Stimulated activated CD4-positive, alpha-beta T cell treated with anti-CD3 and anti-CD28 coated beads, TNF-alpha, amount 100 ng/mL, for 4 hours (primary cell): ENCODE measurements around the gene GNG2.

Source experiments
- DNase-seq, 3 experiments: peaks; one replicate each; pipeline ENCODE4 v3.0.0-alpha.2; 2020; ENCODE audit warnings: low read depth in 3 of 3

GNG2 gene

DNA sequence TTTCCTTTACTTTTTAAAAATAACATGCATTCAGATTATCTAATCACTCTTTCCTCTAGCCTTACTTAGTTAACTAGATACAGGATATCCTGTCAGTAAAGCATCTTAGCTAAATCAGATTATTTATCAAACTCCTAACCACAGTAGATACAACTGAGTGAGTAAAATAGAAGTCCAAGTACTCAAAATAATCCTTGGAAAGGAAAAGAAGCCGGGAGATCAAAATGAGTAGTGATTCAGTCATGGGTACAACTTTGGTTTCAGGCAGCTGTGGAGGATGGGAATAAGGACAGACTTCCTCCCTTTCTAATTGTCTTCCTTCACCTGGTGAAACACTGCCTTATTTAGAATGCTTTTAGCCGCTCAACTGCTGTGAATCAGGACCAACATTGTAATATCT is 29.4 kb downstream of the GNG2 start:
- no peak for DNase-seq

DNA sequence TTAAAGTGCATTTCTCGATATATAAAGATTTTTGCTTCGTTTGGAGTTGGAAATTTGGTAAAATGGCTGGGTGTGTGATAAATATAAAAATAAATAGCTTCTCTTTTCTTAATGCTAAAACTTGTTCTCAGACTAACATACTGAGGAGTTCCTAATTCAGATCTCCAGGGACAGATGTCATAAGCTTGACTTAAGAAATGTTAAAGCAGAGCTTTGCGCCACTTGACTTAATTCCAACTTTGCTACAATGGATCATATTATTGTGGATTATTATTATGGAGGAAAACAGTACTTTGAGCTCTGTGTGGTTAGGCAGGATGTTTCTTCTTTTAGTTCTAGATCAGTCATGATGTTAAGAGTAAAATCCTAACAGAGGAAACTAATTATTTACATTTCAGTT is 33.8 kb downstream of the GNG2 start:
- no peak for DNase-seq

DNA sequence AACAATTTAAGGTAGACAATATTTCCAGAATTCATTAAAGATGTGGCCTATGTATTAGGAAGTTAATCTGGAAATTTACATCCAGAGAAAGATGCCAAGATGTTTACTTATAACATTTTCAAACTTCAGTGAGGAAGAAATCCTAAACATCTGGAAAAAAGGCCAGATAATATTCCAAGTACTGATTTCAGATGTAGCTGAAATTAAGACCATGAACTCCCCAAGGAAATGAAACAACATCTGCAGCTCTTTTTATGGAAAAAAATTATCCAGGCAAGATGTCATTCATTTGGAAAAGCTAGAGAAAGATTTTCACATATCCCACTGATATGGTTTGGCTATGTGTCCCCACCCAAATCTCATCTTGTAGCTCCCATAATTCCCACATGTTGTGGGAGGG is 35.0 kb downstream of the GNG2 start:
- no peak for DNase-seq

DNA sequence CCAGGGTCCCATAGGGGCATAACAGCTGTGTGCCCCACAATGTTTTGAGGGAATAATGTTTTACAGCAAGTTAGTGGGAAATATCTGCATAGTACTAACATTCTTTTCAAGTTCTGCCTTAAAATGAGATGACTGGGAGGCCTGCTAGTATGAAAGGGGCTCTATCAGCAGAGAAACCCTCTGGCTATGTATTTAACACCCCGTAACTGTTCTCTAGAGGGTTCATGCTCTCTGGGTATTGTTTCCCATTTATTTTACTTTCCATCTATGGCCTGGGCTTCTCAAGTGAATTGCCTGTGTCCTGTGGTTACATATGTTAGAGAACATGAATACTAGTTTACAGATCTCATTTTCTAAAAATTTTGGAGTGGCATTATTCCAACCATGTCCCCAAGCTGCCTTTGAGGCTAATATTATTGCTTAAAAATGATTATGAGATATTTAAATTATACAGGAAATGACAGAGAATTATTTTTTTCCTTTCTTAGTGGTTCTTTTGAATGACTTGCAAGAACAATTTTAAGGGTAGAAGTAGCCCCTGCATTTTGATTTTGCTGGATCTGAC is 37.5 kb downstream of the GNG2 start:
- DNase-seq, result no peak

DNA sequence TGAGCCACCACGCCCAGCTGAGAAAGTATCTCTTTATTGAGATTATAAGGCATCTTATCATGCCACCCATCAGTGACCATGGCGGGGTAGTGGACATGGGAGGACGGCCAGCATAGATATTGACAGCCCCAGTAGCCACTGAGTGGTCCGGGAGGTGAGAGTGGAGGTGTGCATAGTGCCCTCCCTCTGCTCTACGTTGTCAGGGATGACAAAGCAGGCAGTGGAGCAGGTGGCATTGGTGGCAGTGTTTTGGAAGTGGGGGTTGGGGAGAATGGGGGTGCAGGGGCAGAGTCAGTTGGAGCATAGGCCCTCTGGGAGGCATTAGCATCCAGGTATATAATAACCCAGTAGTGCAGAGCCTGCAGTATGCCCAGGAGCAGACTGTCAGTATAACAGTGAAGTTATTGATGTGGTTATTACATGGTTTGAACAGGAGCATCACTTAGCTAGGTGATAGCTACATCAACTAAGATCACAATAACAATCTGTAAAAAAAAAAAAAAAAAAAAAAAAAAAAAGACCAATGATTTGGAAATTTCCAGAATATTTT is 41.1 kb downstream of the GNG2 start:
- no peak for DNase-seq

DNA sequence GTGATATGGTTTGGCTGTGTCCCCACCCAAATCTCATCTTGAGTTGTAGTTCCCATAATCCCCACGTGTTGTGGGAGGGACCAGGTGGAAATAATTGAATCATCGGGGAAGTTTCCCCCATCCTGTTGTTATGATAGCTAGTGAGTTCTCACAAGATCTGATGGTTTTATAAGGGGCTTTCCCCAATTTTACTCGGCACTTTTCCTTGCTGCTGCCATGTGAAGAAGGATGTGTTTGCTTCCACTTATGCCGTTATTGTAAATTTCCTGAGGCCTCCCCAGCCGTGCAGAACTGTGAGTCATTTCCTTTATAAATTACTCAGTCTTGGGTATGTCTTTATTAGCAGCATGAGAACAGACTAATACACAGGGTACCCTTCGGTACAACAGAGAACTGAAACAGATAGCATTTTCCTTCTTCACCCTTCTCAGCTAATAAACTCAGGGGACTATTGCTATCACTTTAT is 45.3 kb downstream of the GNG2 start:
- peak in 2 of 3 experiments; percentile 38 to 50 for DNase-seq

DNA sequence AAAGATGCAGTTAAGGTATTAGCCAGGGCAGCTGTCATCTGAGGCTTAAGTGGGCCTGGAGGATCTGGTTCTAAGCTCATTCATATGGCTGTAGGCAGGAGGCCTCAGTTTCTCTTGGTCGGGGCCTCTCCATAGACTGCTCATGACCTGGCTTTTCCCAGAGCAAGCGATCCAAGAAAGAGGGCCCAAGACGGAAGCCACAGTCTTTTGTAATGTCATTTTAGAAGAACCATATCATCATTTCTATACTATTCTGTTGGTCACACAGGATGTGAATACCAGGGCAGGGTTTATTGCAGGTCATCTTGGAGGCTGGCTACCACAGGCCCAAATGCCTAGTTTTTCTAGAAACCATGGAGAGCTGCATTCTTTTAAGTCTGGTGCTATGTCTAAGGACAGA is 47.7 kb downstream of the GNG2 start:
- DNase-seq, result no peak

DNA sequence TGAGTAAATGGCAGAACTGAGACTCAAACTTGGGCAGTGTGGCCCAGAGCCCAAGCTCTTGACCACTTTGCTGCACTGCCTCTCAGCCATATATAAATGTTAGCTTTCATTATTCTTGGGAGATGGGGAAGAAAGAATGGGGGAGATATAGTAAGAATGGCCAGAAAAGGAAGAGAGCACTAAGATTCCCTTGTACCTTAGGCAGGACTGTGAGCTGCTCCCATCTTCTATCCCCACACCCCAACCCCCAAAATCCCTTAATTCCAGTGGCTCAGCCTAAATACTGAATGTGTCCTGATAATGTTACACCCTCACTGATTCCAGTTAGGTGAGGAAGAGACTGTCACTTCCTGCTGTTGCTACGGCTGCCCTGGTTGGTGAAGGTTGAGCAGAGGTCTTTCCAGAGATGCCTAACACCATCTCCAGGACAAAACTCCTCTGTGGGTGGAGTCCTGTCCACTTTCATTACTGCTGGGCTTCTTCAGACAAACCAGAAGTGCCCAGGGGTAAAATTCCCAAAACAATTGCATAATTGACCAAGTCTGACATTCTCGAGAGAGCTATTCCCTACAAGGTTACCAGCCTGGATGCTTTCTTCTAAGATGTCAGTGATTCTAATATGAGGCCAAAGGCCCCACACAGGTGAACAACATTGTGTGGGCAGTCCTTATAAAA is 51.8 kb downstream of the GNG2 start:
- DNase-seq, result no peak

DNA sequence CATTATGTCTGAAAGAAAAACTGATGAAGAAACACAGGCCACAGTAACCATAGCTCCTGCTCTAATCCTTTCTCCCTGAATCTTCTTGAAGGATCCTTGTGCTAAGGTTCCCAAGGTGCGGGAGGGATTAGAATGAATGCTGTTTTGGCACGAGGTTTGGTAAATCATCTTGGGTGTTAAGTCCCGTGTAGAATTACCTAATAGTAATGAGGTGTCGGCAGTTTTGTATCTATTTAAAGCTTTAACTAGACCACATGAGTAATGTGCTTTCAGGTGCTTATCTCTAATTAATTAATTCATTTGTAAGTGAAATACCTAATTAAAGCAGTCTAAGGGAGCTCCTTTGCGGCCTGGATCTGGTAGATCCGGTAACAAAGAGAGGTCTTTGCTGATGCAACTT is 53.9 kb downstream of the GNG2 start:
- DNase-seq, result no peak

DNA sequence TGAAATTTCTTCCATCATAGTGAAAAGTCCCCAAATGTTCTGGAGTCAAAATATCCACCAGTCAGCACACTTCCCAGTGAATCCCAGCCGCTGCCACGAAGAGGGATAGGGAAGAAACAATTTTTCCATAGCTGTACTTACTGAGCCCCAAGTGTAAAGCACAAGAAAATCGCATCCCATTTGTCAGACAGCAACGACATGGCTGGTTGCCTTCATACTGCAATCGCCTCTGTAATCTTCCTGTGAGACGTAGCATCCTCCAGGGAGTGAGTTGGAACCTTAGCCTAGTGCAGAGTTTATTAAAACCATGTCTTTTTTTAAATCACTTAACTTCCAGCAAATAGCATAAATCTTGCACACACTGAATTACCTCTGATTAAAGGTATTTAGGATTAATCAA is 56.8 kb downstream of the GNG2 start:
- DNase-seq, result no peak

DNA sequence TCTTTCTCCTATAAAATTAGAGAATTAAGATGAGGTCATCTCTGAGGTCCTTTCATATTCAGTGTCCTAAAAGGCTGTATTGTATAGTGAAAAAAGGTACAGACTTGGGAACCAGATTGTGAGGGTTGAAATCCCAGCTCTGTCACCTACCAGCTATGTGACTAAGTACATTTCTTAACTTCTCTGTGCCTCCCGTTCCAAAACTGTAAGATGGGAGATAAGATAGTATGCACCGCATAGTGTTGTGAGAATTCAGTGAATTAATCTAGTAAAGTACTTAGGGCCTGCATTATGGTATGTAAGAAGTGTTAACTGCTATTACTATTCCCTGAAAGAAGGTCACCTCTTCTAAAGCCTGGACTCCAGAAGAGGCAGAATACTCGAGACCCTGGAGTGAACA is 60.6 kb downstream of the GNG2 start:
- no peak for DNase-seq

DNA sequence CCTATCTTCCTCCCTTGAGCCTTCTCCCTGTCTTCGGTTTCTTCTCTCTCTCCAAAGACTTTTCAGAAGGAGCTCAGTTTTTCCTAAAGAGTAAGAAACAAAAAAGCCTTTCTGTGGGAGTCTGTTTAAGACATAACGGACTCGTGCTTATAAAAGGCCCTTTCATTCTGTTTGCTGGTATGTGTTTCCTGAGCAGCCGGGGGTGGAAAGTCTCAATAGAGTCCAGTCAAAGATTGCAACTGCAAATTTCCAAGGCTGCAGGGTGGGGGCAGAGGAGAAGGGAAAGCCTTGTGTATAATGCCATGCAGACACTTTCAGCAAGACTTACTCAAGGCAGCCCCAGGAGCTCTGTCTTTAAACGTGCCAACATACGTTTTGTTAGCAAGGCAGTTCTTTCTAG is 62.2 kb downstream of the GNG2 start:
- no peak for DNase-seq

DNA sequence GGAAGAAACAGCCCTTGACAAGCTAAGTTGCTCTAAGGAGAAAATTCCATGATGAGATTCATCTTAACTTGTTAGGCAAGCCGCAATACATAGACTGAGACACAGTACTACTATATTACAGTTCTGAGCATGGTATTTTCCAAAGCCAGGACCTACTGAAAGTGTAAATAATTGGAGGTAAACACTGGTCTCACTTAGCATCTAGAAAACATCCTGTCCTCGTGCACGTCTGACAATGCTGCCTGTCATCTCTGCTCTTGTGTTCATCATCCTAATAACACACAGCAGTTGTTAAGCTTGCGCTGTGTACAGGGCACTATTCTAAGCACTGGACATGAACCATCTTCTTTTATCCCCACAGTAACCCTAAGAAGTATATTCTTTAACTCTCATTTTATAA is 64.2 kb downstream of the GNG2 start:
- DNase-seq, result no peak

DNA sequence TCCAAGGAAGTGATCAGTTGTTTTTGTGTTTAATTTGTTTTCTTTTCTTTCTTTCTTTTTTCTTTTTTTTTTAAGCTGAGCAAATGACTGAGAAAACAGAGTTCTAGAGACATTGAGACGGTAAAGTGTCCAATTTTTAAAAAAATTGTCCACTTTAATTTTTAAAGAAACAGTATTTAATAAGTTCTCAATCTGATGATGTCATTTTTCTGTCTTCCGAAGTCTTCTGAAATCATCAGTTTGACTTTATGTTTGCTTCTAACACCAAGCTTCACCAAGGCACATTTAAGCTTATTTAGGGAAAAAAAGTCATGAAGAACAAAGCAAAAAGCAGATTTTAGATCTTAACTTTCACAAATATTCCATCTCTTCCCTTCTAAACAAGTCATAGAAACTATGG is 65.6 kb downstream of the GNG2 start:
- DNase-seq, result no peak

DNA sequence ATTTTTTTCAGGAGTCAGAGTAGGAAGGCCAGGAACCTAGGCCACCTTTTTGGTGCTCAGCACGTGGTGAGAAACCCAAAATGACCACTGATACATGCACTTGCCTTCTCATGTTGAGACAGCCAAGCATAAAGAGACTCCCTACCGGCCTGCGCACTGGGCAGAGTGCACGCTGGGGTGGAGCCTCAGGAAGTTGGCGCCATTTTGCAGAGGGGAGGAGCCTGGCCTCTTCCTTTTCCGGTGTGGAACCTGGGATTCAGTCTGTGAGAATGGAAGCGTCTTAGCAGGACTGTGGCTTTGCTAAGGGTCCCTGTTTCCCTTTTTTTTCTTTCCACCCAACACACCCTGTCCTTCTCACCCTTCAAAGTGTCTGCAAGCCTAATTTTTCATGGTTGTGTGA is 66.0 kb downstream of the GNG2 start:
- no peak for DNase-seq

DNA sequence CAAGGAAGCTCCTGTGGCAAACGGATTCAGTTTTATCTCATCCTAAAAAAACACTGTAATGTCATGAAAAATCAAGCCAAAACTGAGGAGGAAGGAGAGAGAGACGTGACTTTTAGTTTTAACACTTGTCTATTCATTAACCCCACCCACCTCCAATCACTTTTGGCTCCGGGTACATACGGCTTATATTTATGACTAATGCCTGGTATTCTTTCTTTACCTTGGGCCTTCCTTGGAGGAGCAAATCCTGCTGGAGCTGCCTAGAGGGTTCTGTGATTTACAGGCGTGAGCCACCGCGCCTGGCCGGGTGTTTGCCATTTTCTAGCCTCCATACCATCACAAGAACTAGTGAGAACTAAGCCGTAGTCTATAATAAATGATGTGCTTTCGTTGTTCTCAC is 68.2 kb downstream of the GNG2 start:
- DNase-seq, result no peak

DNA sequence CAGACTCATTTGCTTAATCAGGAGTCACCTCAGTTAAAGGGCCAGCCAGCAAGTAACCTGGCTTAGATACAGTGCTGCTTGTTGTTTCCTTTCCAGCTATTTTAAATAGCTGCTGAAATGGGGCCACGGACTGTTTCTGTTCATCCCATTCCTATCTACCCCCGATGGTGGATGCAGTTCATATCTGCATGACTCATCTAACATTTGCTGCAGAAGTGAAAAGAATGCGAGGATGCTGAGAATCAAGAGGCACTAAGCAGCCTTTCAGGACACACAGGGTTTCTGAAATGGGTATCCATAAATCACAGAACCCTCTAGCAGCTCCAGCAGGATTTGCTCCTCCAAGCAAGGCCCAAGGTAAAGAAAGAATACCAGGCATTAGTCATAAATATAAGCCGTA is 68.8 kb downstream of the GNG2 start:
- DNase-seq, result no peak

DNA sequence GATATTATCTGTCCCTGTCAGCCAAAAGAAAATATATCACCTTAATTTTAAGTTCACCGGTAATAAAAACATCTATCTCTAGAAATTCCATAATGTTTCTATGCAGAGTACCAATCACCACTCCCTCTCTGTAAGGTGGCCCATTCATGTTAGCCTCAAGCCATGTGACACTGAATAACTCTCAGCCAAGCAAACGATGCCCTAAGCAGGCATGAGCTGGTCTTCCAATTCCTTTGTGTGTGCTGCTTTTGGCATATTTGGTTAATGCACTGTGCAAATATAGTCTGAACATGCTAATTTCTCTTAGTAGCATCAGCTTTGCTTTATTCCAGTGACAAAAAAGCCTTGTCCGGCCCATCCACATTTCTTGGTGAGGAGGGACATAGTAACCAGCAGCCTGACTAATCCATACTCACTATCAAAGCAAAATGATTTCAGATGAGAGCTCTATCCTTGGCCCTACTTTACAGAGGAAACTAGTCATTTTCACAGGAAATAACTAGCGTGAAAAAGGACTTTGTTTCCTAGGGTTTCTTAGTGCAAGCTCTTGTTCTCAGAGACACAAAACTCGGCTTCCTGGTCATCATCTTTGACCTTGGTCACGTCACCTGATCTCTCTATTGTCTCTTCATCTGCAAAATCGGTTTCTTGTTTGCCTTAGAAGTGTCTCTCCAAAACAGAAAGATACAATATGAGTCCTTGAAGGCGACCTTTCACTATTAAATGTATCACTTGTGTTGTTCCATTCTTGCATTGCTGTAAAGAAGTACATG is 69.7 kb downstream of the GNG2 start:
- no peak for DNase-seq

DNA sequence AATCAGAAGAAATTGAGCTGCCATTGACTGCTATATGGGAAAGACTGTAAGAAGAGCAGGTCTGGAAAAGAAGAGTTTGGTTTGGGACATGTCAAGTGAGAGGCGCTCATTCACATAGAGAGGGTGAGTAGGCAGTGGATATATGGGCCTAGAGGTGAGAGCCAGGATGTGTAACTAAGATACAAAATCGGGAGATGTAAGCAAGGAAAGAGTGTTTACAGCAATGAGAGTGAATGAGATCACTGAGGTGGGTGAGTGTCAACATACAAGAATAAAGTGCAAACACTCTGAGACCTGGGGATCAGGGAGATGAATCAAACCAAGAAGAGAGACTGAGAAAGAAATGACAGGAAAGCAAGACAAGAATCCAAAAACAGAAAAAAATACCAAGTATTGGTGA is 70.9 kb downstream of the GNG2 start:
- no peak for DNase-seq

DNA sequence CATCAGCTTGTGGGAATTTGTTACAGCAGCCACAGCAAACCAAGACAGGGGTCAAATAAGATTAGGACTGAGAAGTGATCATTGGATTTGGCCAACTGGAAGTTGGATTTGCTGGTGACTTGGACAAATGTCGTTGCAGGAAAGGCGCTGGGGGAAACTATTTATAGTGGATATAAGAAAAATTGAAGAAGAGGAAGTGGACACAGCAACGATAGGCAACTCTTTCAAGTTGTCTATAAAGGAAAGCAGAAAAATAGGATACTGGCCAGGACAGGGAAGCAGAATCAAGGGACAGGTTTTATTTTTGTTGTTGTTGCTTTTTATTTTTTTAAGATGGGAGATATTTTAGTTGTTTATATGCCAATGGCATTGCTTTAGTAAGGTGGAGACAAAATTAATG is 72.8 kb downstream of the GNG2 start:
- no peak for DNase-seq

DNA sequence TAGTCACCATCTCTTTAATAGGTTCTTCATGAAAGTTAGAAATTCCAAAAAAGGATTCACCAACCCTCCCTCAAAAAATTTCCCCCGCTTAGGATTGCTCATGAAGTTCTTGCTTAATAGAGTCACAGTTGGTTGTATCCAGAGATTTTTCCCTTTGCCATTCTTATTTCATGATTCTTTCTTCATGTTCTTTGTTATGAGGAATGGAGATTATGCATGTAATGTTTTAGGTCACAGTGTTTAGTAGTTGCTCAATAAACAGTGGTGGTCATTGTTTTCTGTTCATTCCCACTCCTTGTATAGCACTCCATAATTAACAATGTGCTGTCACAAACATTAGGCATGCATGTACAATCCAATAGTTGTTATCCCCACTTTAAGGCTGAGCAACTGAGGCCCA is 77.7 kb downstream of the GNG2 start:
- no peak for DNase-seq

DNA sequence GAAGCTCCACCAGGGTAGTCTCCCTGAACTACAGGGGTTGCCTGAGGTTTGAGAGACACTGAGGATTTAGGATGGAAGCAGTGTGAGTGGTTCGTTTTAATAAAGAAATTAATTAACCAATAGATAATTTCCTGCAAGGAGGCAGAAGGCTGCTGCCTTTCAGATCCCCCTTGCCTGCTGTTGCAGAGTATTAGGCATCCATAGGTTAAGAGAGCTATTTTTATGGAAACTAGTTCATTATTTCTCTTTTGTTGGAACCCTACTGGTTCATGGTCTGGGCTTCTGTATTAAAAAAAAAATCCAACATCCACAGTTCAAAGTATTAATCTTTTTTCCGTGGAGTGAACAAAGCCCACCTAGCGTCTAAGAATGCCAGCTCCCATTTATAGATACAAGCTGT is 78.4 kb downstream of the GNG2 start:
- DNase-seq, result no peak

DNA sequence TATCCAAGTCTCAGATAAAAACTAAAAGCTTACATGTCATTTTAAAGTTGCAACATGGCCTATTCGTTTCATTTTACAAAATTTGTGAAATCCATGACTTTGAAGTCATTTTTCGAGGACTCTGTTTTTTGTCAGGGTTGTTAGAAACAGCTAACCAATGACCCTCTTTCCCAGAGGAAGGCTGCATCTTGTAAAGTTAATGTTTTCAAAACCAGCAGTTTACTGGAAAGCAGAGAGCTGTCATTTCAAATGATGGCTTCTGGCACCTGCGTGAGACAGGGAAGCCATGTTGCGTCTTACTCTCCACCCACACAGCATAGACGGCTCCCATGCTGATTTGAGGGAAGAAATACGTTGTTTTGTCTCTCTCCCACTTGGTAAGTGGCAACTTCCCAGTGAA is 78.8 kb downstream of the GNG2 start:
- DNase-seq, result no peak
